Calu3 (cell line): Measurements from ENCODE around the gene GAGE10. TPM values are rescaled to one million over a fixed set of nuclear protein-coding genes. Genes with fewer than 3 reads are reported as not detected.

Source experiments
- BruUV-seq: library from RNA; stranded (reverse); fragments of 400-500 nt; replicated peaks from 2 replicates; lab custom pipeline; 2021; lab: Mats Ljungman, UMichigan
- CTCF ChIA-PET: fragments of 300-600 bp; sonication (Branson Sonifier 250); formaldehyde crosslinking; loops from one replicate; lab custom pipeline; 2022; ENCODE audit warnings: antibody characterized with exemption; lab: Charles Lee
- DNase-seq: peaks from one replicate; pipeline ENCODE4 v3.0.0; 2022
- H3K27ac Mint-ChIP-seq: one replicate; pipeline ENCODE4 v1.8.0; 2022; ENCODE audit warnings: mixed read lengths; ENCODE audit not compliant: unreplicated experiment
- H3K27me3 Mint-ChIP-seq: one replicate; pipeline ENCODE4 v1.8.0; 2022; ENCODE audit warnings: mixed read lengths; ENCODE audit not compliant: unreplicated experiment
- H3K36me3 Mint-ChIP-seq: one replicate; pipeline ENCODE4 v1.8.0; 2022; ENCODE audit warnings: mild to moderate bottlenecking, moderate library complexity, mixed read lengths; ENCODE audit not compliant: insufficient read depth, unreplicated experiment
- H3K4me1 Mint-ChIP-seq: one replicate; pipeline ENCODE4 v1.8.0; 2022; ENCODE audit warnings: mild to moderate bottlenecking, low read depth, mixed read lengths; ENCODE audit not compliant: unreplicated experiment
- H3K4me3 Mint-ChIP-seq: one replicate; pipeline ENCODE4 v1.8.0; 2022; ENCODE audit warnings: mild to moderate bottlenecking, low read depth, moderate library complexity, mixed read lengths; ENCODE audit not compliant: unreplicated experiment
- H3K9me3 Mint-ChIP-seq: one replicate; pipeline ENCODE4 v1.8.0; 2022; ENCODE audit warnings: low read depth, mixed read lengths; ENCODE audit not compliant: unreplicated experiment
- CTCF ChIP-seq: fragments of 200-600 bp; IDR thresholded peaks from one replicate; pipeline ENCODE4 v1.8.0; 2022; ENCODE audit warnings: antibody characterized with exemption; ENCODE audit not compliant: unreplicated experiment
- intact Hi-C: fragments of 100-400 bp; cut with micrococcal nuclease; formaldehyde crosslinking; loops from one replicate; pipeline ENCODE4 v1.10.0; 2022; ENCODE audit not compliant: unreplicated experiment
- total RNA-seq: library from RNA; stranded (reverse); gene quantifications from 2 replicates; pipeline ENCODE4 v1.2.3, GENCODE V29; 2022

The GAGE10 gene
- total RNA-seq, 1 experiment from 2014 or later = not detected

- no TSS peak for BruUV-seq
- no peak for TF ChIP-seq CTCF
- DNase-seq = no peak
- no peak overlapping the region for H3K27ac Mint-ChIP-seq
- intact Hi-C loops = no loop called here
- CTCF ChIA-PET = no interaction called here
- peaks cover 11% of the 10 kb centered on the region for H3K36me3 Mint-ChIP-seq
- peaks cover 42% of the 10 kb centered on the region for H3K27me3 Mint-ChIP-seq
- no peaks in the 10 kb centered on the region for H3K4me1 Mint-ChIP-seq
- no peak overlapping the region for H3K4me3 Mint-ChIP-seq
- no peaks in the 10 kb centered on the region for H3K9me3 Mint-ChIP-seq
Measured at GRCh38 chrX:49257846-49258748, 45.3 kb upstream of the GAGE10 start.

- BruUV-seq = no TSS peak
- Mint-ChIP-seq H3K36me3 (peaks cover 9% of the 10 kb centered on the region), H3K9me3 (no peaks in the 10 kb centered on the region), H3K4me3 (no peak overlapping the region), H3K27me3 (peaks cover 47% of the 10 kb centered on the region), H3K27ac (no peak overlapping the region), H3K4me1 (no peaks in the 10 kb centered on the region)
- intact Hi-C loops = no loop called here
- CTCF ChIA-PET = no interaction called here
- no peak for DNase-seq
- no peak for TF ChIP-seq CTCF
Measured at GRCh38 chrX:49258749-49259124, 44.7 kb upstream of the GAGE10 start.

- no peak for TF ChIP-seq CTCF
- CTCF ChIA-PET = no interaction called here
- no peak overlapping the region for H3K4me3 Mint-ChIP-seq
- no peaks in the 10 kb centered on the region for H3K4me1 Mint-ChIP-seq
- no TSS peak for BruUV-seq
- H3K27ac Mint-ChIP-seq = no peak overlapping the region
- H3K9me3 Mint-ChIP-seq = no peaks in the 10 kb centered on the region
- peaks cover 4% of the 10 kb centered on the region for H3K36me3 Mint-ChIP-seq
- no peak for DNase-seq
- peaks cover 56% of the 10 kb centered on the region for H3K27me3 Mint-ChIP-seq
- intact Hi-C loops = no loop called here
Measured at GRCh38 chrX:49260221-49260985, 43.0 kb upstream of the GAGE10 start.

GRCh38 chrX:49262603-49263002, 40.8 kb upstream of the GAGE10 start:
- peaks cover 4% of the 10 kb centered on the region for H3K36me3 Mint-ChIP-seq
- no TSS peak for BruUV-seq
- H3K4me1 Mint-ChIP-seq = no peaks in the 10 kb centered on the region
- intact Hi-C loops = no loop called here
- CTCF ChIA-PET = no interaction called here
- H3K27me3 Mint-ChIP-seq = peaks cover 56% of the 10 kb centered on the region
- no peak overlapping the region for H3K4me3 Mint-ChIP-seq
- no peak for TF ChIP-seq CTCF
- no peaks in the 10 kb centered on the region for H3K9me3 Mint-ChIP-seq
- no peak for DNase-seq
- no peak overlapping the region for H3K27ac Mint-ChIP-seq
